ENCODE results near the gene LRRC8B.

DNA sequence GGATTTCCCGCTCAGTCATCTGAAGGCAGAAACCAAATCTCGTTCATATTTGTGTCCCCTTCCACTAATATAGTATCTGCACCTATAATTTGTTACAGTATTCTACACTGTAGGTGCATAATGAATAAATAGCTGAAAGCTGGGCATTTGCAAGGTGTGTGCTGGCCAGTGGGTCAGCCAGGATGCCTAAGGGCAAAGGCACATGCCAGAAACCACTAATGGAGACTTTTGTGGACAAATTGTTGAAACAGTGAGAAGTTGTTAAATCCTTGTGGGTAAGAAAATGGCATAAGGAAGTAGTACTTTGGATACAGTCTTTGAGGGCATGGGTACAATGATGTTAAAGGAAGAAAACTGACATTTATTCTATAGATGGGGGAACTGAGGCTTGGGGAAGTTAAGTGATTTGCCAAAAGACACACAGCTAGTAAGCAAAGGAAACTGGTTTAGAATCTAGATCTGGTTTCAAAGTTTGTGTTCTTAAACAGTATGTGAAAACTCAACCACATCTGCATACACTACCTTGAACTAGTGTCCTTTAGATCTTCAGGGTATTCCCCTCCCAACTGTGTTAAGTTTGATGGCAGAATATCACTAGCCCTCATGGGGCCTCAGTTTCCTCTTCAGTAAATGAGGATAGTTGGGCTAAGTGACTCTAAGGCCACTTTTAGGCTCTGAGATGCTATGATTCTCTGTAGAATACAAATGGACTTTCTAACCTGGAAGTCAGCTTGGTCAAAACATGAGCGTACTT lies 81.8 kb downstream of the LRRC8B start:
- TF ChIP-seq CTCF (IDR thresholded peaks at IDR 0.05) (no peak), POLR2AphosphoS5 (IDR thresholded peaks at IDR 0.05) (no peak)
